Adrenal gland (tissue), 12 donors: Measurements from ENCODE around the gene EPOP. TPM values are rescaled to one million over a fixed set of nuclear protein-coding genes. Genes with fewer than 3 reads are reported as not detected.
"Not testable (repeated sequence)": the region's sequence is repeated elsewhere in the genome, so short reads cannot be mapped to it uniquely, and the experiment has no call there.

ENCODE experiments used
- DNase-seq, 7 donors: peaks; one replicate each; pipeline ENCODE4 v3.0.0-alpha.2; 2019 to 2020
- H3K27ac ChIP-seq, 5 donors: fragments of 200-600 bp; sonication (generic) in 4 of 5; 1 replicate in 3 of 5; 2 replicates in 2 of 5; pipeline versions ENCODE4 v1.5.1 to v1.8.0; 2016 to 2020; ENCODE audit warnings: mild to moderate bottlenecking in 1 of 5
- H3K27me3 ChIP-seq: fragments of 200-600 bp; 2 replicates; pipeline ENCODE4 v1.8.0; 2021
- H3K36me3 ChIP-seq, 2 donors: fragments of 200-600 bp; replicated peaks in 1 of 2; 1 replicate in 1 of 2; 2 replicates in 1 of 2; pipeline versions ENCODE4 v1.5.1 to v1.8.0; 2018 to 2022
- H3K4me1 ChIP-seq, 2 donors: fragments of 200-600 bp; replicated peaks in 1 of 2; 1 replicate in 1 of 2; 2 replicates in 1 of 2; pipeline versions ENCODE4 v1.5.1 to v1.8.0; 2018 to 2021
- H3K4me3 ChIP-seq, 4 donors: fragments of 200-600 bp; sonication (generic) in 3 of 4; one replicate each; pipeline ENCODE4 v1.5.1; 2016 to 2018
- H3K9me3 ChIP-seq, 3 donors: fragments of 200-600 bp; sonication (generic) in 1 of 3; replicated peaks in 1 of 3; 1 replicate in 2 of 3; 2 replicates in 1 of 3; pipeline versions ENCODE4 v1.5.1 to v1.8.0; 2016 to 2021
- CTCF ChIP-seq, 6 experiments: fragments of 450-650 bp in 4 of 6; fragments of 200-600 bp in 2 of 6; sonication (generic) in 1 of 6; IDR thresholded peaks; 1 replicate in 5 of 6; 2 replicates in 1 of 6; pipeline versions ENCODE4 v1.5.1 to v1.8.0; 2016 to 2021; ENCODE audit warnings: antibody characterized with exemption in 6 of 6, mild to moderate bottlenecking in 2 of 6, moderate library complexity in 1 of 6
- POLR2A ChIP-seq, 2 donors: fragments of 450-650 bp; IDR thresholded peaks; one replicate each; pipeline ENCODE4 v1.6.1; 2017; ENCODE audit warnings: antibody characterized with exemption in 2 of 2, mild to moderate bottlenecking in 2 of 2, moderate library complexity in 1 of 2
- WGBS, 4 donors: extraction: QIAGEN DNeasy Blood & Tissue Kit in 2 of 4; methylation state at CpG; one replicate each; pipeline versions ENCODE4 v1.1.5 to v1.1.7; 2013 to 2017; 5-methylcytosine and 5-hydroxymethylcytosine counted together
- intact Hi-C, 2 donors: fragments of 100-400 bp; cut with DNase I; formaldehyde crosslinking; loops; one replicate each; pipeline versions ENCODE4 v1.14.1 to v1.15.0; 2022 to 2023
- microRNA-seq, 3 donors: library from miRNA; unstranded; fragments of <30 nt; microRNA quantifications; one replicate each; pipeline ENCODE4, GENCODE V29; 2017 to 2020
- polyA plus RNA-seq, 3 donors: library from polyadenylated mRNA; stranded (reverse); fragments of 200-250 nt in 2 of 3; fragments of 350-450 nt in 1 of 3; fragmentation: Illumina TruSeq in 1 of 3; extraction: RNeasy Lipid Tissue Mini Kit (QIAGEN cat#74804) in 1 of 3; gene quantifications; one replicate each; pipeline ENCODE4 v1.2.3, GENCODE V29; 2013 to 2014
- small RNA-seq, 2 donors: library from RNA; depleted of rRNA; stranded (forward); fragments of <200 nt; gene quantifications; one replicate each; pipeline ENCODE3, GENCODE V24; 2016
- total RNA-seq, 9 donors: library from RNA; depleted of rRNA in 4 of 9; stranded (reverse); fragments of >200 nt in 4 of 9; fragments of 120-200 nt in 1 of 9; fragmentation: NEBNext Ultra II Directional in 1 of 9; extraction: Animal tissue kit (Norgen Biotek cat#: 25700) in 1 of 9; gene quantifications; one replicate each; pipeline versions ENCODE4 v1.1.0 to v1.2.4, GENCODE V29; 2013 to 2023
- donor health status: healthy with polysubstance abuse.
- donor health status: Bipolar disorder and iron deficiency.
- donor health status: DM: yes; HTN: yes; CAD: no.
- donor health status: DM: no; HTN: no; CAD: no.
- donor health status: DM: no; HTN: no; CAD: no.
- donor health status: DM: yes; HTN: yes; CAD: no.

Gene EPOP
- total and polyA plus RNA-seq, 12 donors: 0.06 to 9.4 (median 2.9) TPM

GRCh38 chr17:38627957-38628356 lies 46.8 kb downstream of the EPOP start:
- intact Hi-C loops: no loop called here
- peak in 1 of 7 donors; percentile 7 for DNase-seq

GRCh38 chr17:38626606-38627226 lies 48.0 kb downstream of the EPOP start:
- DNase-seq: peak in 1 of 7 donors; percentile 3
- WGBS, 4 donors: 81 to 87% (median 85%) methylated on average over 6 of the region's 6 CpGs
- H3K36me3 ChIP-seq, H3K27me3 ChIP-seq, H3K9me3 ChIP-seq, H3K4me1 ChIP-seq, intact Hi-C loops, H3K4me3 ChIP-seq, H3K27ac ChIP-seq: not testable (repeated sequence)

More at GRCh38 chr17:38627957-38628356, 46.8 kb downstream of the EPOP start:
- Histone ChIP-seq H3K36me3 (no peaks in the 10 kb centered on the region), H3K27me3 (peaks cover 4% of the 10 kb centered on the region), H3K4me3 (no peak overlapping the region), H3K9me3 (no peaks in the 10 kb centered on the region), H3K27ac (no peak overlapping the region), H3K4me1 (no peaks in the 10 kb centered on the region)
- TF ChIP-seq POLR2A (IDR thresholded peaks at IDR 0.05): no peak
- TF ChIP-seq CTCF (IDR thresholded peaks at IDR 0.05): no peak
- 89 to 96% (median 91%) methylated on average over 2 of the region's 2 CpGs for WGBS, 4 donors

- H3K4me3 ChIP-seq: no peak overlapping the region
- no peaks in the 10 kb centered on the region for H3K9me3 ChIP-seq
- peaks cover 7% of the 10 kb centered on the region for H3K27me3 ChIP-seq
- H3K4me1 ChIP-seq: no peaks in the 10 kb centered on the region
- TF ChIP-seq CTCF (IDR thresholded peaks at IDR 0.05) (no peak), POLR2A (IDR thresholded peaks at IDR 0.05) (no peak)
- H3K27ac ChIP-seq: no peak overlapping the region
- DNase-seq: no peak
- intact Hi-C loops: no loop called here
- H3K36me3 ChIP-seq: no peaks in the 10 kb centered on the region
Observed at GRCh38 chr17:38625482-38625881, 49.3 kb downstream of the EPOP start.

- H3K4me1 ChIP-seq, H3K9me3 ChIP-seq, H3K36me3 ChIP-seq, H3K4me3 ChIP-seq, H3K27ac ChIP-seq, H3K27me3 ChIP-seq, intact Hi-C loops: not testable (repeated sequence)
- 71 to 88% (median 75%) methylated on average over 14 of the region's 14 CpGs for WGBS, 4 donors
- DNase-seq: peak in 1 of 7 donors; percentile 34
Observed at GRCh38 chr17:38624782-38625355, 49.9 kb downstream of the EPOP start.

Small RNA genes within 50 kb of the gene (microRNA-seq; reads per million reads assigned to microRNA genes)
- gene MIR4726: 0.28 to 1.5 (median 0.89) reads per million in 3 donors
- 0 to 1.1 (median 0.38) reads per million in 3 donors for gene MIR4734

Small RNA genes within 50 kb of the gene (small RNA-seq; reads per million reads assigned to genes)
- gene MIR4726 (0 reads per million in 2 donors), gene MIR4734 (0 to 0.12 reads per million in 2 donors)

Other genes with a start within 250 kb of the EPOP start
- 10 to 100 TPM in 8 of 9 donors, 1 to 10 TPM in 1; 4.4 to 71.9 (median 29.2) TPM for gene ARHGAP23, start 246.5 kb downstream of the EPOP start, total RNA-seq
- 10 to 100 TPM; 15.8 to 26.9 (median 17.8) TPM for gene ARHGAP23, start 246.5 kb downstream of the EPOP start, polyA plus RNA-seq
- gene SRCIN1, start 69.0 kb downstream of the EPOP start, total RNA-seq: 1 to 10 TPM in 3 of 9 donors, under 1 TPM in 4, not detected in 2; 0.44 to 7.2 (median 0.92) TPM
- gene SRCIN1, start 69.0 kb downstream of the EPOP start, polyA plus RNA-seq: 10 to 100 TPM in 1 of 3 donors, 1 to 10 TPM in 2; 1.0 to 33.1 (median 4.7) TPM
- 100 to 1,000 TPM in 4 of 9 donors, 10 to 100 TPM in 5; 24.5 to 191 (median 92.2) TPM for gene MLLT6, start 30.3 kb upstream of the EPOP start, total RNA-seq
- 100 to 1,000 TPM in 1 of 3 donors, 10 to 100 TPM in 2; 27.3 to 339 (median 50.5) TPM for gene MLLT6, start 30.3 kb upstream of the EPOP start, polyA plus RNA-seq
- gene CISD3, start 55.4 kb upstream of the EPOP start, total RNA-seq: 10 to 100 TPM in 7 of 9 donors, 1 to 10 TPM in 2; 7.2 to 78.7 (median 43.1) TPM
- gene CISD3, start 55.4 kb upstream of the EPOP start, polyA plus RNA-seq: 10 to 100 TPM; 36.1 to 45.7 (median 43.2) TPM
- 10 to 100 TPM in 7 of 9 donors, 1 to 10 TPM in 2; 7.4 to 82.3 (median 16.2) TPM for gene PCGF2, start 73.4 kb upstream of the EPOP start, total RNA-seq
- 100 to 1,000 TPM in 2 of 3 donors, 10 to 100 TPM in 1; 13.4 to 233 (median 144) TPM for gene PCGF2, start 73.4 kb upstream of the EPOP start, polyA plus RNA-seq
- 100 to 1,000 TPM; 138 to 403 (median 236) TPM for gene PSMB3, start 77.8 kb upstream of the EPOP start, total RNA-seq
- gene PSMB3, start 77.8 kb upstream of the EPOP start, polyA plus RNA-seq: 100 to 1,000 TPM; 240 to 556 (median 328) TPM
- gene PIP4K2B, start 124.6 kb upstream of the EPOP start, total RNA-seq: 10 to 100 TPM; 32.4 to 92.4 (median 68.7) TPM
- gene PIP4K2B, start 124.6 kb upstream of the EPOP start, polyA plus RNA-seq: 10 to 100 TPM; 30.0 to 49.9 (median 44.0) TPM
- gene CWC25, start 150.4 kb upstream of the EPOP start, total RNA-seq: 10 to 100 TPM in 8 of 9 donors, 1 to 10 TPM in 1; 4.5 to 21.8 (median 14.5) TPM
- gene CWC25, start 150.4 kb upstream of the EPOP start, polyA plus RNA-seq: 10 to 100 TPM; 20.7 to 47.8 (median 33.1) TPM
- 1,000 to 10,000 TPM in 7 of 9 donors, 100 to 1,000 TPM in 2; 927 to 2,492 (median 1,384) TPM for gene RPL23, start 178.8 kb upstream of the EPOP start, total RNA-seq
- 1,000 to 10,000 TPM; 2,027 to 3,246 (median 2,815) TPM for gene RPL23, start 178.8 kb upstream of the EPOP start, polyA plus RNA-seq
- gene LASP1, start 195.1 kb upstream of the EPOP start, total RNA-seq: 100 to 1,000 TPM in 5 of 9 donors, 10 to 100 TPM in 4; 36.4 to 123 (median 104) TPM
- 10 to 100 TPM; 36.3 to 65.1 (median 43.3) TPM for gene LASP1, start 195.1 kb upstream of the EPOP start, polyA plus RNA-seq